GM21717 (cell line): ENCODE data around the gene GALNT9.

ENCODE experiments used
- ATAC-seq: cut with Tn5 transposase; IDR thresholded peaks from one replicate; pipeline ENCODE4 v1.9.1; 2021; ENCODE audit warnings: mild to moderate bottlenecking, moderate library complexity; ENCODE audit not compliant: unreplicated experiment

GALNT9 gene

DNA sequence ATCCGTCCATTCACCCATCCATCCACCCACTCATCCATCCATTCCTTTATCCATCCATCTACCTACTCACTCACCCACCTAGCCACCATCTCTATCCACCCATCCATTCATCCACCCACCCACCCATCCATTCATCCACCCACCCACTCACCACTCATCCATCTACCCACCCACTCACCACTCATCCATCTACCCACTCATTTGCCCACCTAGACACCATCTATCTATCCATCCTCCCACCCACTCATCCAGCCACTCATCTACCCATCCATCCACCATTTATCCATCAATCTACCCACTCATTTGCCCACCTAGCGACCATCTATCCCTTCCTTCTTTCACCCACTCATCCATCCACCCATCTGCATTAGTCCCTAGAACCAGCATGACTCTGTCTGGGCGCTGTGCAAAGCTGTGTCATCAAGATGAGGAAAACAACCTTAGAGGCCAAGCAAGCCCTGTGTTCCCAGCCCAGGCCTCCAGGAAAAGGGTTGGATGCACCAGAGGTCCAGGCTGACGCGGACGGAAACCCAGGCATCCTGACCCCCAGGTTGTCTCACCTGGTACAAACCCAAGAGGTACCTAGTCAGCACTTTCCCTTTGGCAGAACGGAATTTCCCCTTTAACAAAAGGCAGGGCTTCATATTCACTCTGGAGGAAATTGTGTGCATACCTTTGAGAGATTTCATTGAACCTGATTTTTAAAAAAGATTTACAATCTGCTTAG, 111.4 kb downstream of the GALNT9 start:
- no peak for ATAC-seq

DNA sequence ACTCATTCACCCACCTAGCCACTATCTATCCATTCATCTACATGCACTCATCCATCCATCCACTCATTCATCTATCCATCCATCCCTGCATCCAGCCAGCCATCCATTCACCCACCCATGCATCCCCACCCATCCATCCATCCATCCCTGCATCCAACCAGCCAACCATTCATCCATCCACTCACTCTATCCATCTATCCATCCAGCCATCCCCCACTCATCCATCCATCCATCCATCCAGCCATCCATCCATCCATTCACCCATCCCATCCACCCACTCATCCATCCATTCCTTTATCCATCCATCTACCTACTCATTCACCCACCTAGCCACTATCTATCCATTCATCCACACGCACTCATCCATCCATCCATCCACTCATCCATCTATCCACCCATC, 112.0 kb downstream of the GALNT9 start:
- no peak for ATAC-seq

DNA sequence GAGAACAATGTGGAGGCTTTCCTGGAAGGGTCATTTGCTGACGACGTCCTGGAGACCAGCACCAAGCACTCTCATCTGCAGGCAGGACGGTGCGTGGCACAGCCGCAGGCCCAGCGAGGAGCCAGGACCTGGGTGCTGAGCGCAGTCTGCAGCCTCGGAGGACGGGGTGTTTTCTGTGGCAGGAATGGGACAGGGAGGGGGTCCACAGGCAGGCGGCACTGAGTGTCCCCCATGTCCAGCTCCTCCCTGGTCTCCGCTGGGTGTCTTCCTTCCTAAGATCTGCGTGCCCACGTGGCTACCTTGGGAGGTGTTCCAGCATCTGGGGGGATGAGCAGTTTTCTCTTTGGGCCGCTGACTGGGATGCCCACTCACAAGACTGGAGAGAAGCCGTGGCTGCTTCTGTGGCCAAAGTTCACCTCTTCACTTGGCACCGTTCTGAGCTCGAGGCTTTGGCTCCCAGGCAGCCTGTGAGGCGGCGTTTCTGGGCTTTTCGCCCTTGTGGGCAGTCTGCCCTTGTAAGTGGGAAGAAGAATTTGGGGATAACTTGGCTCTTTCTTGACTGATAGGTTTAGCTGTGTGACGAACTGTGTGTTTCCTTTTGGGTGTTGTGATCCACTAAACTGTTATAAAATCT, 112.9 kb downstream of the GALNT9 start:
- ATAC-seq = no peak

DNA sequence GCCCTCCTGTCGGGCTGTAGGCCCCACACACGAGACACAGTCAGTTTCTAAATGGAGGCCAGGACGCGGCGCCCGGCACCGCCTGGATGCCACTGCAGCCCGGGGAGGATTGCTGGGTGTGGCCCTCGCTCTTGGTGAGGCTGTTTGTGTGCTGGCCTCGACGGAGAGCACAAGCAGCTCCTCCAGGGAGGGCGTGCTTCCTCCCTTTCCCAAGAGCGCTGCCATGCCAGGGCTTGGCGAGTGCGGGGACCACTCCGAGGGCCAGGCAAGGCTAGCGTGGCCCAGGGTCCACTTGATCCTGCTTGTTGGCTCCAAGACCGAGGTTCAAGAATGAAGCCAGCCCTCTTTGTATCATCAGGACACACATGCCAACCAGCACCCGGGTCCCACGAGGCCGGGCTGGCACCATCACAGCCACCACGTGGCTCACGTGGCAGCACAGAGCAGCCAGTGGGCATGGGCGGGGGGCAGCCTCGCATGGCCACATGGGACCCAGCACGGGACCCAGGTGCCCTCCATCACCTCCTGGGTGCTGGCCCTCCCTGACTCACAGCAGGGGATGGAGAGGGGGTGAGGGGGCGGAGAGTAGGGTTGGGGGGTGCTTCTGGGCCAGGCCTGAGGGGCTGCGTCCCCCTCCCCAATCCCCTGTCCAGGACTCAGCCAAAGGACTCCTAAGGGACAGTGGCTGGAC, 113.9 kb downstream of the GALNT9 start:
- ATAC-seq = no peak

DNA sequence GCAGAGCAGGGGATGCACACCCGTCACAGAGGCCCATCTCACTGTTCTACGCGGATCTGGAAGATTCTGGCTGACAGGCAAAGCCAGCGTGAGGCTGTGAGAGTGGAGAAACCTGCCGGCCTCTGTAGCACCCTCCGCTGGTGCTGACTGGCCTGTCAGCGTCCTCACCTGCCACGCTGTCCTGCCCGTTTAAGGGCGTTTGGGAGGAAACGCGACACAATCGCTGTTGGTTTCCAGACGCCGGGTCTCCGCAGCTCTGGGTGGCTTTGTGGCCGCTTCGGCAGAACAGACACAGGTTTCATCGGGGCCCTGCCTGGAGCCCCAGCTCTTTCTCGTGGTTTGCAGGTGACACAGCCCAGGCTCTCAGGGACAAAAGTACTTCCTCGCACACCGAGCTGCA, 114.5 kb downstream of the GALNT9 start:
- no peak for ATAC-seq

DNA sequence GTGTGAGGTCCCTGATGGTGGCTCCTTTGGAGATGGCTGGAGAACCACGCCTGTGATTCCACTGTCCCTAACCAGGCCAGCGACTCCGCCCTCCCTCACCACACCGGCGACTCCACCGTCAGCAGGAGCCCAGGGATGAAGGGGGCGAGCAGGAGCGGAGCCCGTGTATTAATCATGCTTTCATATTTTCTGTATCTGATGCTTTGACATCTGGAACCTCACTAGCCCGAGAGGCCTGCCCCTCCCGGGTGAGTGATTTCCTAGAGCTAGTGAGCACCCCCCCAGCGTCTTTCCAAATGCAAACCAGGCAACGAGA, 115.3 kb downstream of the GALNT9 start:
- ATAC-seq = no peak

DNA sequence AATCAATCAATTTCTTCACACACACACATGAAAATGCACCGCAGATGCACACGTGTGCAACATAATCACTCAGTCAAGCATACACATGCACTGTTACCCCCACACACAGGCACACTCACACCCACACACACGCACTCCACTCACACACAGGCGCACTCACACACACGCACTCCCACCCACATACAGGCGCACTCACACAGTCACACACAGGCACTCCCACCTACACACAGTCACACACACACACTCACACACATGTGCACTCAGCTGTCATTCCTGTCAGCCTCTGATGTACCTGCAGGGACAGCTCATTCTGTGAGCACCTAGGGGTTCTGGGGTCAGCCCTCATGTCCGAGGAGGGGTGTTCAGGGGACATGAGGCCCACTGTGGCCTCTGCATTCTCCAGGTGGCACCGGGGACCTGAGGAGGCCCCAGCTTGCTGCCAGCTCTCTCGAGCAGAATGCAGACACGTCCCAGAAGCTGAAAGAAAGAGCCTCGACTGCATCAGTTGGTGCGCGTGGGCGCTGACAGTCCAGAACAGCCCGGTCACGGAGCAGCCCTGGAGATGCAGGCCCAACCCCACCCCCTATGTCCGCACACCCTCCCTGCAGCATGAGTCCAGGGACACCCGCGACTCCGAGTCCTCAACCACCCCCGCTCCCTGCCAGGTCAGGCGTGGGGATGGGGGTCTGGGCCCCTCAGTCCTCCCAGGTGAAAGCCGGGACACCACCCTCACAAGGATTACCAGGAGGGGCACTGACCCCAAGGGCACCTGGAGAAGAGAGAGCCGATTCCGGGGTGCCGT, 115.8 kb downstream of the GALNT9 start:
- ATAC-seq = no peak

DNA sequence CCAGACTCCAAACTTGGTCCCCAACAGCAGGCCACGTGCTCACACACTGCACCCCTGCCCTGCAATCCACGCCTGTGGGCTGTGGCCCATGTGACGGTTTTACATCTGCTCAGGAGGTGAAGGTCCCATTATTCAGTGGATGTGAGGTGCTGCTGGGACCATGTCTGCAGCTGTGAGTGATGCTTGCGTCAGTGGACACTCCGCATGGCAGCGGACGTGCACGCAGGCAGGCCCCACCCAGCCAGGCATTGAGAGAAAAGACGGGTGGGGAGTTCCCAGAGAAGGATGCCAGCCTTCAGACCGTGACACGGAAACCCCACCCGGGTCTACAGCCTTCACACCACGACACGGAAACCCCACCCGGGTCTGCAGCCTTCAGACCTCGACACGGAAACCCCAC, 117.6 kb downstream of the GALNT9 start:
- no peak for ATAC-seq

DNA sequence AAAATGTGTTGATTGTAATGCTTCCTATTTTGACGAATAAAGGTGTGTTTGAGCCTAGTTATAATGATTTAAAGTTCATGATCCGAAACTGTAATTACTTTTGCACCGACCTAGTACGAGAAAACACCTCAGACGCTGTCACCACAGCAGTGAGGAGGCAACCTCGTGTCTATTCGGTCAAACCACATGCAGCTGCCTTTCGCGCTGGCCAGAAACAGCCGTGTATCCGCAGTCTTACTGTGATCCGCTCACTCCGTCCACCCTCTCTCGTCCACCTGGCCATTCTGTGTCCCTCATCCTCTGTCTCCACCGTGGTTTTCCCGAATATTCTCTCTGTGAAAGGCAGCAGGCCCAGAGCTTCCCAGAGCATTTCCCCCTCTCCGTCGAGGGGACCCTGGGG, 118.1 kb downstream of the GALNT9 start:
- ATAC-seq = no peak

DNA sequence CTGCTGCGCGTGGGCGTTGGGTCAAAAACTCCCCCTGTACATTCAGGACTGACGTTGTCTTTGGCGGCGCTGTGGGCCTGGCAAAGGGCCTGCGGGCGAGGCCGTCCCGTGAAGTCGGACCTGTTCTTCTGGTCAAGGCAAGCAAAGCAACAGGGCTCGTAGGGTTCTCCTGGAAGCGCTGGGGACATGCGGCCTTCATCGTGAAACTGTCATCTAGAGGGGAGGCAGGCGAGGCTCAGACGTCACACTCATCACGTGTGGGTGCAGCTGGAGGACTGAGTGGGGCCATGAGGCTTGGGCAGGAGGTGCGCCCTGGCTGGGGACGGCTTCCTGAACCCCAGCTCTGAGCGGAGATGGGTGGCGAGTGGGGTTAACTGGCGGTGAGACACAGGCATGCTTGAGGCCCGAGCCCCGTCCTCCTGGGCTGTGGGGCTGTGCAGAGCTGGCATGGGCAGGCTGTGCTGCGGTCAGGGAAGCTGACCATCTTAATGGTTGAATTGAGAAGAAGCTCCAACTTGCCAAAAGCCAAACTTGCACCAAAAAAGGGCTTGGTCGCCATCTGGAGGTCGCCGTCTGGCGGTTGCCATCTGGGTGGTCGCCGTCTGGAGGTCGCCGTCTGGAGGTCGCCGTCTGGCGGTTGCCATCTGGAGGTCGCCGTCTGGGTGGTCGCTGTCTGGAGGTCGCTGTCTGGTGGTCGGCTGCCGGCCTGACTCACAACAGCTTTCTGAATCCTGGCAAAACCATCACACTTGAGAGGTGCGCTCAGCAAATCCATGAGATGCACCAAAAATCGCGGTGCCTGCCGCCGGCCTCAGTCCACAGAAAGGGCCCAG, 119.0 kb downstream of the GALNT9 start:
- no peak for ATAC-seq

DNA sequence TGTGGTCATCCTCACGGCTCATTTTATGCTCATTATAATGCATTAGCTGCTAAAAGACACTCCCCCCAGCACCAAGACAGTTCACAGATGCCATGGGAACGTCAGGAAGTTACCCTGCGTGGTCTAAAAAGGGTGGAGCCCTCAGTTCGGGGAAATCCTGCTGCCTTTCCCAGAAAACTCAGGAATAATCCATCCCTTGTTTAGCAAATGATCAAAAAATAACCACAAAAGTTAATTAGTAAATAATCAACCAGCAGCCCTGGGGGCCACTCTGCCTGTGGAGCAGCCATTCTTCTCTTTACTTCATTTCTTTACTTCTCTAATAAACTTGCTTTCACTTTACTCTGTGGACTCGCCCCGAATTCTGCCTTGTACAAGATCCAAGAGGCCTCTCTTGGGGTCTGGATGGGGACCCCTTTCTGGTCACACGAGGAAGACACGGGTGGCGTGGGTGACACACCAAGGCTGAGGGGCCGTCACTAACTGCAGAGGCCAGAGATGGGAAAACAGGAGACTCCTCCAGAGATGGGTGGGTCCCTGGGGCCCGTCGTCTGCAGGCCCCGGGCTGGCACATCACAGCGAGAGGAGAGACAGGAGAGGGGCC, 119.7 kb downstream of the GALNT9 start:
- ATAC-seq = no peak

DNA sequence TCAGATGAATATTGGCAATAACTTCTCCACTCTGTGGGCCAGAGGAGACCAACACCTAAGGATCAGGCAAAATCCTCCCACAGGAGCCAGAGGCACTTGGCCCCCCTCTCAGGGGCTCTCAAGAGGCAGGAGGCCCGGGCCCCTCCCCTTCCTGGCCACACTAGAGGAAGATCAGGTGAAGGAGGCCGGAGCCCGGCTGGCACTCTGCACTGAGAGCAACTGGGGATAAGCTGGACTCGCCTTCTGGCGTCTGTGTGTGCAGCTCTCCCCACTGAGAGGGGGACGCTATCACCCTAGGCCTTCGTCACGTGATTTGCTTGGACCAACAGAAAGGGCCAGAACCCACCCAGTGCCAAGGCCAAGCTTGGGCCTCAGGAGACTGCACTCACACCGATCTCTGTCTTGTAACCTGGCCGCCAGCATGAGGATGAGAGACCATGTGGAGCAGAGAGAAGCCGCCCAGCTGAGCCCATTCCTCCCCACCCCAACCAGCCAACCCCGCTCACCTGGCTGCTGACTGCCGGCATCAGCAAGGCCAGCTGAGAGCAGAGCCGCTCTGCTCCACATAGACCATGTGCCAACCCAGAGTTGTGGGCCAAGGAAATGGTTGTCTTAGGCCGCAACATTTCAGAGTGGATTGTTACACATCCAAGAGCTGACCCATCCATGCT, 121.1 kb downstream of the GALNT9 start:
- no peak for ATAC-seq

DNA sequence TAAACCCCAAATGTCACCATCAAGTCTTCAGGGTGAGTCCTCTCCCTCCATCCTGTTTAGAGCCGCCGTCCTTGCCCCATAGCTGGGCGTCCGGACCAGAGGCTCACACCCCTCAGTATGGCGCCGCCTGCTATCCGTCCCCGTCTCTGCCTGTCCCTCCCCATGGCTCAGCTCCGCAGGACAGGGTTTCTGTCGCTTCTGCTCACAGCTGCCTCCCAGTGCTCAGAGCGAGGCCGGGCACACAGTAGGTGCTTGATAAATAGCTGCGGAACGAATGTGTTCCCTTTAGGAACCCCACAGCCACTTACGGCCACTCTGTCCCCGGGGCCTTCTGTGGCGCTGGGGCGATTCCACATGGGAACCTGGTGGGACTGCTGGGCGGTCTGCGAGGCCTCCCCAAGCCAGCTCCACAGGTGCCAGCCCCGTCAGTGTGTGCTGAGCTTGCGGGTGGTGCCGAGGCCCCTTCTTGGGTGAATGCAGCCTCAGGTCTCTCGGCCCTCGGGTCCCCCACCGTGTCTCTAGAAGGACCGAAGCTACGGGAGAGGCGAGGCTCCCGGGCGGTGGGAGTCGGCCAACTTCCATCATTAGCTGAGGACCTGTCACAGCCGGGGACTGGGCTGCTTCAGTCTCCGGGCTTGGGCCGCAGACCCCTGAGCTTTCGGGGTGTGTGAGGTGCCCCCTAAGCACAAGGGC, 122.2 kb downstream of the GALNT9 start:
- no peak for ATAC-seq

DNA sequence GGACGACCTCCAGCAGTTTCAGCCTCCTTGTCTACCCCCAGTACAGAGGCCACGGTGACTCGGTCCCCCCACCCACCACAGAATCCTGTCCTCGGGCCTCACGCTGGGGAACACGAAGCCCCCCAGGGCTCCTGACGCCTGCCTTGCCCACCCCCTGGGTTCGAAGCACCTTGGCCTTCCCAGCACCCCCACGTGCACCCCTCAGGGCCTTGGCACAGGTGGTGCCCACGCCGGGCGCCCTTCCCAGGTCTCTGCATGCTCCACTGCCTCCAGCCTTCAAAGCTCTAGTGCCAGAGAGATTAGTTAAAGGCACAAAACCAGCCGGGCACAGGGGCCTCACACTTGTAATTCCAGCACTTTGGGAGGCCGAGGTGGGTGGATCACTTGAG, 123.3 kb downstream of the GALNT9 start:
- no peak for ATAC-seq

DNA sequence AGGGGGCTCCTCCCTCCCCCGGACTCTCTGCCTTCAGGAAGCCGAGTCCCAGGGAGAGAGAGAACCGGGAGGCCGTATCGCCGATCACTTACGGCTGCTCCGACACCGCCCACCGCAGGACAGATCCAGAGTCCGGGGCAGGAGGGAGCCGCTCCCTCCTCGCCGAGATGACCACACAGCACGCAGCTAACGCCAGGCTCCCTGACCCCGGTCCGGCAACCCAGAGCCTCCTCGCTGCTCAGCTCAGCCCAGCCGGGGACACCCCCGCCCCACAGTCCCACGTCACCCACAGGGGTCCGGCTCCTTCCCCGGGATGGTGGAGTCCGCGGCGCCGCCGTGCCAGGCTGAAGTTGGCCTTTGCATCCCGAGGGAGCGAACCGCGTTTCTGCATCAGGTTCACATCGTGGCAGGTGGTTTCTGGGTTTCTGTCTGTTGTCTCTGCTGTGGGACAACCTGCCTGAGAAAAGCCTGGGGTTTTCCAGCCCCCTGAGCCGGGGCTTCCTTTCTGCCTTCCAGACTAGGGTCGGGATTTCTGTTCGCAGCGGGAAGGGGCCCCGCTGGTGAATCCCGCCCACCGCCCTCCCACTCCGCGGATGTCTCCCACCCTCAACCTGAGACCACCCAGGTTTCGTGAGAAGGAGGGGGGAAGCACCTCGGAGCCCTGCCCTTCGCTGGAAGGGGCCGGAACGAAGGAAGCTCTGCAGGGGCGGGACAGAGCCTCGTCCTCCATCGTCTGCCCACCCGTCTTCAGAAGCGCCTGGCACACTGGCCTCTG, 123.9 kb downstream of the GALNT9 start:
- ATAC-seq = no peak

DNA sequence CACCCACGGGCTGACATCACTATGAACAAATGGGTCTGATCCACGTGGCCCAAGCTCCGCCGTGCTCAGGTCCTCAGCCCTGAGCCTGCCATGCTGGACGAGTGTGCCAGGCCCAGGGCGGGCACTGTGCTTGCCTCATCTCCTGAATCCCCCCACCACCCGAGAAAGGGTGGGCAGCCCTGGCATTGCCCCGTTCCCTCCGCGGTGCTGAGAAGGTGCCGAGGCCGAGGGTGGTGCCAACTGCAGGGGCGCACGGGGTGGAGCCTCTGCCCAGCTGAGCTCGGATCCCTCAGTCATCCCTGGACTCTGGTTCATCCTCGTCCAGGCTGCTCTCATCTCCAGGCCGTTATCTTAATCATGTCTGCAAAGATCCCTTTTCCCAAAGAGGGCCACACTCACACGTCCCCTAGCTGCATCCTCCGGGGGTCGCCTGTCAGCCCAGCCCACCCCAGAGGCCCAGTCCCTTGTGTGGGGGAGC, 124.6 kb downstream of the GALNT9 start:
- no peak for ATAC-seq

DNA sequence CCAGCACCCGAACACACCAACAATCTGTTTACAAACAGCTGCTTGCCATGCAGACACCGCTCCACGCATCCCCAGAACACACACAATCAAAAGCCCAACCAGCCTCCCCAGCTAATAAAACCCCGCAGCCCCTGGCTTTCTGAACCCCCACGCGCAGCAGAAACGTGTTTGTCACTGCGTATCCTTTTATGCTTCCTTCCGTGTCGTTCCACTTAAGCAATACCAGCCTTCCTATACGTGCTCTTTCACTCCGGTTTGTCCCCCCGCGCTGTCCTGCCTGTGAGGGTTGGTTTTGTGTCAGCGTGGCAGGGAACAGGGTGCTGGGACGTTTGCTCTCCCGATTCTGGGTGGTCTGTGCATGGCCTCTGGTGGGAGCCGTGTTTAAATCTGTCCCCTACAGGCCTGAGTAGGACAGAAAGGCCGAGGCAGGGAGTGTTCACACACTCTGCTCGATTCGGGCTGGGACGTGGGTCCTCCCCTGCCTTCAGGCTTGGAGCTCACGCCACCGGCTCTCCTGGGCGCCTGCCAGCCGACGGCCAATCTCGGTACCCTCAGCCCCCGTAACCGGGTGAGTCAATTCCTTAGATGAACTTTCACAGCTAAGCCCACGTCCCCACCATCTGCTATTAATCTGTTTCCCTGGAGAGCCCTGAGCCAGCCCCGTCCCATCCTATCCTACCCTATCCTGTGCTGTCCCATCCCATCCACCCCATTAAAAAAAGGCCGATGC, 125.2 kb downstream of the GALNT9 start:
- ATAC-seq = no peak
